Osteocyte (in vitro differentiated cells): ENCODE results near the gene LGALS13. TPM values are rescaled to one million over a fixed set of nuclear protein-coding genes. Genes with fewer than 3 reads are reported as not detected.

Experiments
- DNase-seq: peaks from one replicate; pipeline ENCODE4 v3.0.0; 2021; ENCODE audit warnings: mixed read lengths; ENCODE audit not compliant: unreplicated experiment; ENCODE audit errors: extremely low spot score
- H3K27ac Mint-ChIP-seq: one replicate; pipeline ENCODE4 v1.8.0; 2021; ENCODE audit warnings: mild to moderate bottlenecking, mixed read lengths; ENCODE audit not compliant: unreplicated experiment
- H3K27me3 Mint-ChIP-seq: one replicate; pipeline ENCODE4 v1.8.0; 2021; ENCODE audit warnings: mixed read lengths; ENCODE audit not compliant: unreplicated experiment
- H3K36me3 Mint-ChIP-seq: one replicate; pipeline ENCODE4 v1.8.0; 2021; ENCODE audit warnings: mixed read lengths; ENCODE audit not compliant: unreplicated experiment
- H3K4me1 Mint-ChIP-seq: one replicate; pipeline ENCODE4 v1.8.0; 2021; ENCODE audit warnings: mixed read lengths; ENCODE audit not compliant: unreplicated experiment
- H3K4me3 Mint-ChIP-seq: one replicate; pipeline ENCODE4 v1.8.0; 2021; ENCODE audit warnings: mild to moderate bottlenecking, moderate library complexity, mixed read lengths; ENCODE audit not compliant: unreplicated experiment
- H3K9me3 Mint-ChIP-seq: one replicate; pipeline ENCODE4 v1.8.0; 2021; ENCODE audit warnings: mixed read lengths; ENCODE audit not compliant: unreplicated experiment
- total RNA-seq: library from RNA; stranded (reverse); gene quantifications from 2 replicates; pipeline ENCODE4 v1.2.1, GENCODE V29; 2021
- TF ChIP-seq, protein P1 (sequence below): fragments of 200-600 bp; sonication (generic); IDR thresholded peaks from 2 replicates; pipeline ENCODE4 v1.5.0; 2021; ENCODE audit warnings: antibody characterized with exemption, mild to moderate bottlenecking, moderate library complexity

Gene LGALS13
- total RNA-seq, 1 donor from 2014 or later: not detected

DNA sequence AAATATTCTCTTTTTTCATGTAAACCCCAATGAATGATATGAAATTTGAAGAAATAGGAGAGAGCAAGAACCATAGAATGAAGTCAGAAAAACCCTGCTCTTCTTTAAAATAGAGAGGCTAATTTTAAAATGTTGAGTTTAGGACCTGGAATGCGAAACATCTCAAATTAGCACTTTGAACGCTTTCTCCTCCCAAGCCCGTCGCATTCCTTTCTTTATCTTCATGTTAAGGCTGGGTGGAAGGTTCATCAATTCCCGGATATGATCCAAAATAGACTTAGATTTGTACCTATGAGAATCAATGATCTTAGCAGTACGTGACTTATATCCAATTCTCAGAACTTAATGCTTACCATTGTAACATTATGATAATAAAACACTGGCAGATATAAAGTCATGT is 29.3 kb downstream of the LGALS13 start:
- H3K4me3 Mint-ChIP-seq: no peak overlapping the region
- DNase-seq: no peak
- H3K27ac Mint-ChIP-seq: no peak overlapping the region
- TF ChIP-seq, protein P1, sequence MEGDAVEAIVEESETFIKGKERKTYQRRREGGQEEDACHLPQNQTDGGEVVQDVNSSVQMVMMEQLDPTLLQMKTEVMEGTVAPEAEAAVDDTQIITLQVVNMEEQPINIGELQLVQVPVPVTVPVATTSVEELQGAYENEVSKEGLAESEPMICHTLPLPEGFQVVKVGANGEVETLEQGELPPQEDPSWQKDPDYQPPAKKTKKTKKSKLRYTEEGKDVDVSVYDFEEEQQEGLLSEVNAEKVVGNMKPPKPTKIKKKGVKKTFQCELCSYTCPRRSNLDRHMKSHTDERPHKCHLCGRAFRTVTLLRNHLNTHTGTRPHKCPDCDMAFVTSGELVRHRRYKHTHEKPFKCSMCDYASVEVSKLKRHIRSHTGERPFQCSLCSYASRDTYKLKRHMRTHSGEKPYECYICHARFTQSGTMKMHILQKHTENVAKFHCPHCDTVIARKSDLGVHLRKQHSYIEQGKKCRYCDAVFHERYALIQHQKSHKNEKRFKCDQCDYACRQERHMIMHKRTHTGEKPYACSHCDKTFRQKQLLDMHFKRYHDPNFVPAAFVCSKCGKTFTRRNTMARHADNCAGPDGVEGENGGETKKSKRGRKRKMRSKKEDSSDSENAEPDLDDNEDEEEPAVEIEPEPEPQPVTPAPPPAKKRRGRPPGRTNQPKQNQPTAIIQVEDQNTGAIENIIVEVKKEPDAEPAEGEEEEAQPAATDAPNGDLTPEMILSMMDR: no peak
- no peaks in the 10 kb centered on the region for H3K4me1 Mint-ChIP-seq
- H3K27me3 Mint-ChIP-seq: no peaks in the 10 kb centered on the region
- H3K36me3 Mint-ChIP-seq: no peaks in the 10 kb centered on the region
- H3K9me3 Mint-ChIP-seq: no peaks in the 10 kb centered on the region

DNA sequence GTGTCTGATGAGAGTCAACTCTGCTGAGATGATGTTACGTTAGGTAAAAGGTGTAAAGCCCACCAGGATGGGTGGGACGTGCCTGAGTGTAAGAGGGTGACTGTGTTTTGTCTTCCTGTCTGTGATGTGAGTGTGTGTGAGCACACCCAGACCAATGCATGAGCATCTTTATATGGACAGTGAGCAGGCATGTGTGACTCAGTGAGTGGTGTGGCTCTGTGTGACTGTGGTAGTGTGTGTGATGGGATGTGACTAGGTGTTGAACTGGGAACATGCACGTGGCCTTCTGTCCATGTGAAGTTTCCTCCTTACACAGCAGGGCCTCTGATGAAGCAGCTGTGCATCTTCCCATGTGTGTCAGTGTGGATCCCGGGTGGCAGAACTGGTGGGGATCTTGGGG is 35.6 kb downstream of the LGALS13 start:
- DNase-seq: no peak
- no peak overlapping the region for H3K27ac Mint-ChIP-seq
- H3K27me3 Mint-ChIP-seq: no peaks in the 10 kb centered on the region
- TF ChIP-seq, protein P1: no peak
- H3K4me3 Mint-ChIP-seq: no peak overlapping the region
- no peaks in the 10 kb centered on the region for H3K9me3 Mint-ChIP-seq
- H3K36me3 Mint-ChIP-seq: no peaks in the 10 kb centered on the region
- H3K4me1 Mint-ChIP-seq: no peaks in the 10 kb centered on the region

DNA sequence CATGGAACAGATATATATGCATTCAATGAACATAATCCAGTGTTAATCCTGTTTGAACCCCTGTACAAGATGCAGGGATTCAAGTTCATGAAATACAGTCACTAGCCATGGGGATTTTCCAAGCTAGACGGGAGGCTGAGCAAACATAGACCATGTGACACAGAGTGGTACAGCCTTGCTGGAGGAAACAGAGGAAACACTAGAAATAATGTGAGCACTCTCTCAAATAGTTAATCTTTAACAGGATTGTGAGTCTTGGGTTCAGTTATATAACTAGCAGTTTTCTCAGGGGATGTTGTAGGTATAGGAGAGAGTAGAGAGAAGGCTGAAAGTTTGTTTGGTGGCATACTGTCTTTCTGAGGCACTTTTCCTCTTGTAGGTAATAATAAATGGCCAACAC is 39.4 kb downstream of the LGALS13 start:
- H3K27ac Mint-ChIP-seq: no peak overlapping the region
- H3K4me1 Mint-ChIP-seq: no peaks in the 10 kb centered on the region
- H3K27me3 Mint-ChIP-seq: no peaks in the 10 kb centered on the region
- no peaks in the 10 kb centered on the region for H3K36me3 Mint-ChIP-seq
- H3K9me3 Mint-ChIP-seq: no peaks in the 10 kb centered on the region
- no peak for DNase-seq
- TF ChIP-seq, protein P1: no peak
- H3K4me3 Mint-ChIP-seq: no peak overlapping the region

DNA sequence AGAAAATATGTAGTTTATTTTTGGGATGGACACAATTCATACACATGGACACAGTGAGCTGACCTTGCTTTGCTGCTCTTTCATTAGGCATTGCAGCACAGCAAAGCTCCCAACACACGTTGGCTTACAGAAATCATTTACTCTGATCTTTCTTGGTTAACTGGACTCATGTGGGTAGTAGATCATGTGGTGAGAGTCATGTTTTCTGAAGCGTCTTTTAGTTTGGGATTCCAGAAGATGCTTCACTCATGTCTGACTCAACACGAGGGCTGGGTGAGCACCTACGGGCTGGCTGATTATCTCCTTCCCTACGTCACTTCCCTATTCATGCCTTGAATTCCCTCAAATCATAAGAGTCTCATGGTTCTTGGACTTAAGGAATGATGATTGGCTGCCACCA is 41.3 kb downstream of the LGALS13 start:
- TF ChIP-seq, protein P1: no peak
- no peaks in the 10 kb centered on the region for H3K9me3 Mint-ChIP-seq
- H3K4me3 Mint-ChIP-seq: no peak overlapping the region
- no peak for DNase-seq
- no peaks in the 10 kb centered on the region for H3K27me3 Mint-ChIP-seq
- H3K4me1 Mint-ChIP-seq: no peaks in the 10 kb centered on the region
- no peak overlapping the region for H3K27ac Mint-ChIP-seq
- H3K36me3 Mint-ChIP-seq: no peaks in the 10 kb centered on the region

DNA sequence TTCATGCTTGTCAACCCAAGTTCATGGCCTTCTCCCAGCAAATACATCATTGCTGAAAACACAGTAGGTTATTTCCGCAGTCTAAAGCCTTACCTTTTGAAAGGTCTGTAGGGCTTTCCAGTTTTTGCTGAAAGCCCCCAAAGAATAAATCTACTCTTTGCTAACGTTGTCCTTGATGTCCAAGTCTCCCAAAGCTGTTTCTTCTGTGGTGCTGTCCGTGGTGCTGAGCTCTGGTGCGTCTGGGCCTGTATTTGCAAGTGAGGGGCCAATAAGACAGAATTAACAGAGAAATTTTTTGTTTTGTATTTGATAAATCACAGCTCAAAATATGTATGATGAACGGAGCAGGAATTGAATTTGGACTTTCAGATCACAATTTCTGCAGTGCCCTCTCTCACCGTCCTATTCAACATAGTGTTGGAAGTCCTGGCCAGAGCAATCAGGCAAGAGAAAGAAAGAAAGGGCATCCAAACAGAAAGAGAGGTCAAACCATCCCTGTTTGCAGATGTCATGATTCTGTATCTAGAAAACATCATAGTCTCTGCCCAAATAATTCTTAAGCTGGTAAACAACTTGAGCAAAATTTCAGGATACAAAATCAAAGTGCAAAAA is 43.6 kb downstream of the LGALS13 start:
- no peak for DNase-seq
- no peak overlapping the region for H3K4me3 Mint-ChIP-seq
- no peaks in the 10 kb centered on the region for H3K4me1 Mint-ChIP-seq
- TF ChIP-seq, protein P1: no peak
- no peaks in the 10 kb centered on the region for H3K36me3 Mint-ChIP-seq
- H3K27me3 Mint-ChIP-seq: no peaks in the 10 kb centered on the region
- H3K9me3 Mint-ChIP-seq: no peaks in the 10 kb centered on the region
- no peak overlapping the region for H3K27ac Mint-ChIP-seq
